ENCODE measurements around the gene LRG1.

LRG1 gene

GRCh38 chr19:4492337-4493103 is 47.3 kb downstream of the LRG1 start:
- peaks cover 30% of the 10 kb centered on the region for H3K36me3 Mint-ChIP-seq
- DNase-seq (ENCODE audit: low spot score in 2 of 2) (no peak), ATAC-seq (no peak)
- no peaks in the 10 kb centered on the region for H3K4me1 Mint-ChIP-seq
- no peak overlapping the region for H3K4me3 Mint-ChIP-seq
- no peak overlapping the region for H3K27ac Mint-ChIP-seq
- H3K9me3 Mint-ChIP-seq, result no peaks in the 10 kb centered on the region

- no peaks in the 10 kb centered on the region for H3K9me3 Mint-ChIP-seq
- ATAC-seq (no peak), DNase-seq (ENCODE audit: low spot score in 2 of 2) (no peak)
- H3K36me3 Mint-ChIP-seq, result peaks cover 39% of the 10 kb centered on the region
- H3K27ac Mint-ChIP-seq, result no peak overlapping the region
- H3K4me1 Mint-ChIP-seq, result peaks cover 5% of the 10 kb centered on the region
- no peak overlapping the region for H3K4me3 Mint-ChIP-seq
Observed at GRCh38 chr19:4491446-4491845, 48.4 kb downstream of the LRG1 start.

DNA sequence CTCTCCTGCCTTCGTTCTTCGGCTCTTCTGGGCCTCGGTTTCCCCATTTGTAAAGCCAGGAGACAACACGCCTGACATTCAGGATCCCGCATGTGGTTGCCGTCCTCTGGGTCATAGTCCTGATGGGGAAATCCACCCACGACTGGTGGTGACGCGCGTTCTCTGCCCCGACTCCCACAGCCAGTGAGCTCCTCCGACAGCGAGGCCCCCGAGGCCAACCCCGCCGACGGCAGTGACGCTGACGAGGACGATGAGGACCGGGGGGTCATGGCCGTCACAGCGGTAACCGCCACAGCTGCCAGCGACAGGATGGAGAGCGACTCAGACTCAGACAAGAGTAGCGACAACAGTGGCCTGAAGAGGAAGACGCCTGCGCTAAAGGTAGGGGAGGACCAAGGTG is 51.3 kb downstream of the LRG1 start:
- Mint-ChIP-seq H3K4me1 (peaks cover 5% of the 10 kb centered on the region), H3K4me3 (no peak overlapping the region), H3K36me3 (peaks cover 47% of the 10 kb centered on the region), H3K27ac (no peak overlapping the region), H3K9me3 (no peaks in the 10 kb centered on the region)
- DNase-seq (ENCODE audit: low spot score in 2 of 2), result no peak
- no peak for ATAC-seq

DNA sequence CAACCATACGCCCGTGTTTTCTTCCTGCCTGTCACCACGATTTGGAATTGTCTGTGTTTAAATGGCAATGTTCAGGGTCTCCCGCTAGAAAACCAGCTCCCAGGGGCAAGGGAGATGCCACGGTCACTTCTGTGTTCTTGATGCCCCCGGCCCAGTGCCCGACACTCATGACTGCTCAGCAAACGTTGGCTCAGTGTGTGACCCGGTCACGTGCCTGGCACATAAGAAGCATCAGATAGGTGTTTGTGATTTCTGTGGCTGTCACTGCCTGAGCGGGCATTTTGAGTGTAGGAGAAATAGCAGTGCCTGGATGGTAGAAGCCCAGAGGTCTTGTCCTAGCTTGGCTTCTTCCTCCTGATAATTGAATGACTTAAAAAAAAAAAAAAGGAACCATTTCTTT is 52.3 kb downstream of the LRG1 start:
- H3K36me3 Mint-ChIP-seq, result peaks cover 50% of the 10 kb centered on the region
- H3K9me3 Mint-ChIP-seq, result no peaks in the 10 kb centered on the region
- DNase-seq (ENCODE audit: low spot score in 2 of 2) (no peak), ATAC-seq (no peak)
- H3K4me3 Mint-ChIP-seq, result no peak overlapping the region
- H3K4me1 Mint-ChIP-seq, result peaks cover 5% of the 10 kb centered on the region
- no peak overlapping the region for H3K27ac Mint-ChIP-seq
